GM19397 (cell line): Measurements from ENCODE around the gene RIPOR3.
"Not testable (repeated sequence)": the region's sequence is repeated elsewhere in the genome, so short reads cannot be mapped to it uniquely, and the experiment has no call there.

Source experiments
- ATAC-seq: cut with Tn5 transposase; IDR thresholded peaks from one replicate; pipeline ENCODE4 v1.9.1; 2021; ENCODE audit warnings: mild to moderate bottlenecking, moderate library complexity; ENCODE audit not compliant: unreplicated experiment

Gene RIPOR3

GRCh38 chr20:50724851-50725723 lies 33.7 kb upstream of the RIPOR3 start:
- no peak for ATAC-seq

- ATAC-seq: no peak
Observed at GRCh38 chr20:50724112-50724725, 32.9 kb upstream of the RIPOR3 start.

- no peak for ATAC-seq
Observed at GRCh38 chr20:50723672-50724071, 32.3 kb upstream of the RIPOR3 start.

- ATAC-seq: no peak
Observed at GRCh38 chr20:50722424-50723155, 31.2 kb upstream of the RIPOR3 start.

- no peak for ATAC-seq
Observed at GRCh38 chr20:50721881-50722281, 30.5 kb upstream of the RIPOR3 start.

- ATAC-seq: no peak
Observed at GRCh38 chr20:50720582-50720981, 29.2 kb upstream of the RIPOR3 start.

GRCh38 chr20:50720026-50720425 lies 28.7 kb upstream of the RIPOR3 start:
- no peak for ATAC-seq

GRCh38 chr20:50719328-50719727 lies 28.0 kb upstream of the RIPOR3 start:
- ATAC-seq: no peak

- ATAC-seq: no peak
Observed at GRCh38 chr20:50717974-50718761, 26.8 kb upstream of the RIPOR3 start.

- no peak for ATAC-seq
Observed at GRCh38 chr20:50717312-50717711, 26.0 kb upstream of the RIPOR3 start.

- no peak for ATAC-seq
Observed at GRCh38 chr20:50716518-50716917, 25.2 kb upstream of the RIPOR3 start.

- no peak for ATAC-seq
Observed at GRCh38 chr20:50715694-50716093, 24.4 kb upstream of the RIPOR3 start.

- not testable (repeated sequence) for ATAC-seq
Observed at GRCh38 chr20:50714426-50714825, 23.1 kb upstream of the RIPOR3 start.

GRCh38 chr20:50713657-50714101 lies 22.3 kb upstream of the RIPOR3 start:
- no peak for ATAC-seq

- no peak for ATAC-seq
Observed at GRCh38 chr20:50712771-50713656, 21.7 kb upstream of the RIPOR3 start.

GRCh38 chr20:50711113-50711825 lies 19.9 kb upstream of the RIPOR3 start:
- no peak for ATAC-seq

- no peak for ATAC-seq
Observed at GRCh38 chr20:50710492-50711063, 19.2 kb upstream of the RIPOR3 start.

GRCh38 chr20:50709636-50709973 lies 18.3 kb upstream of the RIPOR3 start:
- ATAC-seq: no peak
